Measurements from ENCODE around the gene TRAP1. TPM values are rescaled to one million over a fixed set of nuclear protein-coding genes. Genes with fewer than 3 reads are reported as not detected.
"Not testable (repeated sequence)": the region's sequence is repeated elsewhere in the genome, so short reads cannot be mapped to it uniquely, and the experiment has no call there.

The TRAP1 gene
- total RNA-seq, 3 donors from 2014 or later: 44.8 to 69.5 (median 51.4) TPM

GRCh38 chr16:3661311-3661710 is 56.0 kb downstream of the TRAP1 start:
- no peaks in the 10 kb centered on the region for H3K9me3 ChIP-seq
- no peak overlapping the region for H3K4me3 ChIP-seq
- peaks cover 9% of the 10 kb centered on the region for H3K36me3 ChIP-seq
- intact Hi-C loops (cut with DNase I; ENCODE audit: low total_unique reads): no loop called here
- DNase-seq (ENCODE audit: low spot score in 2 of 2): no peak
- no peaks in the 10 kb centered on the region for H3K27me3 ChIP-seq
- TF ChIP-seq, protein P1, sequence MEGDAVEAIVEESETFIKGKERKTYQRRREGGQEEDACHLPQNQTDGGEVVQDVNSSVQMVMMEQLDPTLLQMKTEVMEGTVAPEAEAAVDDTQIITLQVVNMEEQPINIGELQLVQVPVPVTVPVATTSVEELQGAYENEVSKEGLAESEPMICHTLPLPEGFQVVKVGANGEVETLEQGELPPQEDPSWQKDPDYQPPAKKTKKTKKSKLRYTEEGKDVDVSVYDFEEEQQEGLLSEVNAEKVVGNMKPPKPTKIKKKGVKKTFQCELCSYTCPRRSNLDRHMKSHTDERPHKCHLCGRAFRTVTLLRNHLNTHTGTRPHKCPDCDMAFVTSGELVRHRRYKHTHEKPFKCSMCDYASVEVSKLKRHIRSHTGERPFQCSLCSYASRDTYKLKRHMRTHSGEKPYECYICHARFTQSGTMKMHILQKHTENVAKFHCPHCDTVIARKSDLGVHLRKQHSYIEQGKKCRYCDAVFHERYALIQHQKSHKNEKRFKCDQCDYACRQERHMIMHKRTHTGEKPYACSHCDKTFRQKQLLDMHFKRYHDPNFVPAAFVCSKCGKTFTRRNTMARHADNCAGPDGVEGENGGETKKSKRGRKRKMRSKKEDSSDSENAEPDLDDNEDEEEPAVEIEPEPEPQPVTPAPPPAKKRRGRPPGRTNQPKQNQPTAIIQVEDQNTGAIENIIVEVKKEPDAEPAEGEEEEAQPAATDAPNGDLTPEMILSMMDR (IDR thresholded peaks at IDR 0.05): no peak
- TF ChIP-seq POLR2AphosphoS5 (IDR thresholded peaks at IDR 0.05) (no peak), POLR2A (IDR thresholded peaks at IDR 0.05) (no peak)
- no peaks in the 10 kb centered on the region for H3K4me1 ChIP-seq
- no peak overlapping the region for H3K27ac ChIP-seq

GRCh38 chr16:3659251-3659650 is 58.1 kb downstream of the TRAP1 start:
- Histone ChIP-seq H3K4me1 (no peaks in the 10 kb centered on the region), H3K9me3 (no peaks in the 10 kb centered on the region), H3K27ac (no peak overlapping the region), H3K4me3 (no peak overlapping the region), H3K36me3 (peaks cover 9% of the 10 kb centered on the region), H3K27me3 (no peaks in the 10 kb centered on the region)
- no peak for DNase-seq (ENCODE audit: low spot score in 2 of 2)
- intact Hi-C loops (cut with DNase I; ENCODE audit: low total_unique reads): no loop called here
- TF ChIP-seq POLR2A (IDR thresholded peaks at IDR 0.05) (no peak), POLR2AphosphoS5 (IDR thresholded peaks at IDR 0.05) (no peak)
- TF ChIP-seq, protein P1 (IDR thresholded peaks at IDR 0.05): no peak

GRCh38 chr16:3656491-3657468 is 60.5 kb downstream of the TRAP1 start:
- Histone ChIP-seq H3K9me3 (no peaks in the 10 kb centered on the region), H3K4me1 (no peaks in the 10 kb centered on the region), H3K36me3 (peaks cover 9% of the 10 kb centered on the region), H3K27me3 (no peaks in the 10 kb centered on the region), H3K4me3 (no peak overlapping the region), H3K27ac (no peak overlapping the region)
- intact Hi-C loops (cut with DNase I; ENCODE audit: low total_unique reads): no loop called here
- no peak for TF ChIP-seq POLR2AphosphoS5 (IDR thresholded peaks at IDR 0.05)
- DNase-seq (ENCODE audit: low spot score in 2 of 2): no peak

DNA sequence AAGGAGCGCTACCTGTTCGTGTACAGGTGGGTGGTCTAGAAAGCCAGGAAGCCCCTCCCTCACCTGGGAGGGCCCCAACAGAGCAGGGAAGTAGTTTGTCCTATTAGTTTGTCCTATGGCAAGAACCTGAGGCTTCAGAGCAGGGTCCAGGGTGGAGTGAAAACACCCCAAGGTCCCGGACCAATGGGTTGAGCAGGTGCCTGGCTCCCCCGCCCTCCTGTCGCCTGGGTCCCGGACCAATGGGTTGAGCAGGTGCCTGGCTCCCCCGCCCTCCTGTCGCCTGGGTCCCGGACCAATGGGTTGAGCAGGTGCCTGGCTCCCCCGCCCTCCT is 61.2 kb downstream of the TRAP1 start:
- H3K9me3 ChIP-seq; H3K27me3 ChIP-seq; H3K36me3 ChIP-seq; intact Hi-C loops (cut with DNase I; ENCODE audit: low total_unique reads); DNase-seq (ENCODE audit: low spot score in 2 of 2); H3K4me3 ChIP-seq; H3K27ac ChIP-seq; H3K4me1 ChIP-seq: not testable (repeated sequence)

DNA sequence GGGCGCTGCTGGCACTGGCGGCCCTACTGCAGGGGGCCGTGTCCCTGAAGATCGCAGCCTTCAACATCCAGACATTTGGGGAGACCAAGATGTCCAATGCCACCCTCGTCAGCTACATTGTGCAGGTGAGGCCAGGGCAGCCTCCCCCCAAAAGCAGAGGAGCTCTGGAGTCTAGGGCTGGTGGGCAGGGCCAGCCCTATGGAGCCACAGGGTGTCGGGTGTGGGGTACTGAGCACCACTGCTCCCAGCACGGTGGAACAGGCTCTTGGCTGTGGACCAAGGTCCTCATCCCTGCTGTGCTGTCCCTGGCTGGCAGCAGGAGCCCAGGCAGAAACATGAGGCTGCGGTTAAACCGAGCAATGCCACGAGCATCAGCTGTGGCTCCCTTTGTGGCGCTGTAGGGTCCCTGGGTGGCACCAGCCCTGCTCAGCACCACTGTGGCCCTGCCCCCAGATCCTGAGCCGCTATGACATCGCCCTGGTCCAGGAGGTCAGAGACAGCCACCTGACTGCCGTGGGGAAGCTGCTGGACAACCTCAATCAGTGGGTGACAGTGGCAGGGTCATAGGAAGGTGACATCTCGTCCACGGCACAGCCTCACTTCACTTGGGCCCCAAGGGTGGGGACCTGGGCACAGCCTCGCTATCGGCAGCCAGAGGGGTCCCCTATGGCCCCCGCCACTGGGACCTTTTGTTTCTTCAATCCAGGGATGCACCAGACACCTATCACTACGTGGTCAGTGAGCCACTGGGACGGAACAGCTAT is 61.7 kb downstream of the TRAP1 start:
- no peak overlapping the region for H3K27ac ChIP-seq
- no peaks in the 10 kb centered on the region for H3K9me3 ChIP-seq
- DNase-seq (ENCODE audit: low spot score in 2 of 2): no peak
- H3K4me1 ChIP-seq: no peaks in the 10 kb centered on the region
- peaks cover 9% of the 10 kb centered on the region for H3K36me3 ChIP-seq
- H3K27me3 ChIP-seq: no peaks in the 10 kb centered on the region
- H3K4me3 ChIP-seq: no peak overlapping the region
- intact Hi-C loops (cut with DNase I; ENCODE audit: low total_unique reads): no loop called here
- TF ChIP-seq POLR2A (IDR thresholded peaks at IDR 0.05): no peak
- TF ChIP-seq POLR2AphosphoS5 (IDR thresholded peaks at IDR 0.05): no peak
- TF ChIP-seq, protein P1 (IDR thresholded peaks at IDR 0.05): no peak

DNA sequence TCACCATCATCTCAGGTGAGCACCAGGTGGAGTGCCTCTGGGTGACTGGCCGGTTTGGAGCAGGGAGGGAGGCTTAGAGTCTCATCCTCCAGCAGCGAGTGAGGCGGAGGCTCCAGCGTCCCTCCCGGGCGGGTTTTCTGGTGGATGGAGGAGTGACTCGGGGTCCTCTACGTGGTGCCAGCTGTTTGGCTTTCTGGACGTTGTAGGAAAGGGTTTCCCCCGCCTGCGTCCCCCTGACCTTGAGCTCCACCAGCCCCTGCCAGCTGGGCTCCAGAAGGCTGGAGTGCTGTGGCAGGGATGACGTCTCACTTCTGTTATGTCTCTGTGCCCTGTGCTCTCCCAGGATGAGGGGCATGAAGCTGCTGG is 62.3 kb downstream of the TRAP1 start:
- intact Hi-C loops (cut with DNase I; ENCODE audit: low total_unique reads): no loop called here
- no peaks in the 10 kb centered on the region for H3K27me3 ChIP-seq
- peaks cover 9% of the 10 kb centered on the region for H3K36me3 ChIP-seq
- H3K4me3 ChIP-seq: no peak overlapping the region
- no peak for TF ChIP-seq POLR2A (IDR thresholded peaks at IDR 0.05)
- TF ChIP-seq POLR2AphosphoS5 (IDR thresholded peaks at IDR 0.05): no peak
- no peak overlapping the region for H3K27ac ChIP-seq
- no peaks in the 10 kb centered on the region for H3K9me3 ChIP-seq
- DNase-seq (ENCODE audit: low spot score in 2 of 2): no peak
- H3K4me1 ChIP-seq: no peaks in the 10 kb centered on the region
